Measurements from ENCODE around the gene TXNL4A. TPM values are rescaled to one million over a fixed set of nuclear protein-coding genes. Genes with fewer than 3 reads are reported as not detected.

TXNL4A gene
- total RNA-seq, 1 donor from 2014 or later: 78.2 TPM

GRCh38 chr18:79927607-79928562 lies 60.5 kb downstream of the TXNL4A start:
- no peak for ATAC-seq (ENCODE audit: poor library complexity)

GRCh38 chr18:79926715-79927606 lies 61.4 kb downstream of the TXNL4A start:
- DNase-seq: peak; percentile 23
- ATAC-seq (ENCODE audit: poor library complexity): no peak
- intact Hi-C loops (cut with DNase I): no loop called here

More at GRCh38 chr18:79927607-79928562, 60.5 kb downstream of the TXNL4A start:
- DNase-seq: peak; percentile 43
- intact Hi-C loops (cut with DNase I): no loop called here

- intact Hi-C loops (cut with DNase I): no loop called here
- DNase-seq (peak; percentile 25), ATAC-seq (ENCODE audit: poor library complexity) (no peak)
Observed at GRCh38 chr18:79926306-79926705, 62.1 kb downstream of the TXNL4A start.

- intact Hi-C loops (cut with DNase I): no loop called here
Observed at GRCh38 chr18:79924814-79925731, 63.3 kb downstream of the TXNL4A start.

GRCh38 chr18:79923896-79924585 lies 64.3 kb downstream of the TXNL4A start:
- no peak for ATAC-seq (ENCODE audit: poor library complexity)
- peak; percentile 30 for DNase-seq
- intact Hi-C loops (cut with DNase I): no loop called here

More at GRCh38 chr18:79924814-79925731, 63.3 kb downstream of the TXNL4A start:
- DNase-seq: peak; percentile 45
- ATAC-seq (ENCODE audit: poor library complexity): peak; percentile 78

- ATAC-seq (ENCODE audit: poor library complexity) (no peak), DNase-seq (no peak)
- intact Hi-C loops (cut with DNase I): no loop called here
Observed at GRCh38 chr18:79922971-79923411, 65.4 kb downstream of the TXNL4A start.

GRCh38 chr18:79921984-79922965 lies 66.1 kb downstream of the TXNL4A start:
- ATAC-seq (ENCODE audit: poor library complexity): no peak
- intact Hi-C loops (cut with DNase I): no loop called here
- DNase-seq: no peak

Other genes with a start within 250 kb of the TXNL4A start
- not detected for gene KCNG2, start 190.6 kb downstream of the TXNL4A start, total RNA-seq
- gene SLC66A2, start 36.9 kb downstream of the TXNL4A start, total RNA-seq: 25.4 TPM
- gene HSBP1L1, start 23.9 kb downstream of the TXNL4A start, total RNA-seq: 13.8 TPM
- 19.1 TPM for gene RBFA, start 45.9 kb upstream of the TXNL4A start, total RNA-seq
- gene ADNP2, start 120.7 kb upstream of the TXNL4A start, total RNA-seq: 6.8 TPM

Measured in Right ventricle myocardium superior (tissue), 1 donor.